Measurements from ENCODE around the gene TNS1. TPM values are rescaled to one million over a fixed set of nuclear protein-coding genes. Genes with fewer than 3 reads are reported as not detected.

The TNS1 gene
- total RNA-seq, 1 donor from 2014 or later, result 196 TPM

- no peak for DNase-seq
These were observed 22.8 kb downstream of the TNS1 start for GRCh38 chr2:217980036-217980435.

- peak; percentile 64 for DNase-seq
These were observed 23.5 kb downstream of the TNS1 start for GRCh38 chr2:217979151-217979811.

GRCh38 chr2:217978536-217979150 is 24.2 kb downstream of the TNS1 start:
- DNase-seq, result peak; percentile 81

GRCh38 chr2:217977840-217978535 is 24.8 kb downstream of the TNS1 start:
- no peak for DNase-seq

- no peak for DNase-seq
These were observed 26.5 kb downstream of the TNS1 start for GRCh38 chr2:217976301-217976700.

GRCh38 chr2:217975626-217976025 is 27.2 kb downstream of the TNS1 start:
- no peak for DNase-seq

- no peak for DNase-seq
These were observed 28.3 kb downstream of the TNS1 start for GRCh38 chr2:217974389-217975005.

GRCh38 chr2:217973008-217973787 is 29.6 kb downstream of the TNS1 start:
- DNase-seq, result no peak

- DNase-seq, result peak; percentile 58
These were observed 30.3 kb downstream of the TNS1 start for GRCh38 chr2:217972490-217972889.

- no peak for DNase-seq
These were observed 30.8 kb downstream of the TNS1 start for GRCh38 chr2:217972037-217972436.

GRCh38 chr2:217971166-217971565 is 31.6 kb downstream of the TNS1 start:
- DNase-seq, result no peak

- no peak for DNase-seq
These were observed 32.6 kb downstream of the TNS1 start for GRCh38 chr2:217970206-217970605.

- no peak for DNase-seq
These were observed 33.2 kb downstream of the TNS1 start for GRCh38 chr2:217969588-217969987.

GRCh38 chr2:217968023-217968422 is 34.8 kb downstream of the TNS1 start:
- no peak for DNase-seq

- no peak for DNase-seq
These were observed 36.2 kb downstream of the TNS1 start for GRCh38 chr2:217966423-217967070.

GRCh38 chr2:217964275-217965161 is 38.3 kb downstream of the TNS1 start:
- no peak for DNase-seq

- DNase-seq, result peak; percentile 30
These were observed 42.4 kb downstream of the TNS1 start for GRCh38 chr2:217960351-217960750.

- DNase-seq, result peak; percentile 77
These were observed 43.1 kb downstream of the TNS1 start for GRCh38 chr2:217959723-217960122.

GRCh38 chr2:217958884-217959225 is 43.9 kb downstream of the TNS1 start:
- no peak for DNase-seq

GRCh38 chr2:217958206-217958883 is 44.5 kb downstream of the TNS1 start:
- no peak for DNase-seq

All from tongue (tissue), 2 donors.